Subcutaneous adipose tissue (tissue), 4 donors: ENCODE measurements around the gene ZMIZ1. TPM values are rescaled to one million over a fixed set of nuclear protein-coding genes. Genes with fewer than 3 reads are reported as not detected.

ENCODE experiments used
- total RNA-seq, 4 donors: library from RNA; depleted of rRNA; stranded (reverse); fragments of >200 nt; gene quantifications; one replicate each; pipeline ENCODE4 v1.1.0, GENCODE V29; 2016
- TF ChIP-seq, protein P1 (sequence below): fragments of 450-650 bp; IDR thresholded peaks from one replicate; pipeline ENCODE4 v1.5.1; 2016; ENCODE audit warnings: low read depth, mild to moderate bottlenecking, control low read depth, antibody characterized with exemption, moderate library complexity

ZMIZ1 gene
- total RNA-seq, 4 donors from 2014 or later: 38.1 to 70.6 (median 51.4) TPM

DNA sequence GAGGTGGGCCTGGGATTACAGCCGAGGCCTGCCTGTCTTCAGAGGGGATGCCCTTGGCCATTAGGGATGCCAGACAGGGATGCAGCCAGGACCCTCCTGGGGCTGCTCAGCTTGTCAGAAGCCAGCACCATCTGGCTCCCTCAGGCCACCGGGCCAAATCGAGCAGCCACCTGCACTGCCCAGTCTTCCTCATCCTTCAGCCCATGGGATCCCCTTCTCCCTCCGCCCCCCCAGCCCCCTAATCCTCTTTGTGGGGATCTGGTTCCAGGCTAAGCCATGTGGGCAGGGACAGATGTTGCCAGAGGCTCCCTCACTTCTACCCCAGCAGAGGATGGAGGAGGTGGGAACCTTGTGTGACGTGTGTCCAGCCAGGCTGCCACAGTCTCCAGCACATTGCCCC is 141.1 kb downstream of the ZMIZ1 start:
- TF ChIP-seq, protein P1, sequence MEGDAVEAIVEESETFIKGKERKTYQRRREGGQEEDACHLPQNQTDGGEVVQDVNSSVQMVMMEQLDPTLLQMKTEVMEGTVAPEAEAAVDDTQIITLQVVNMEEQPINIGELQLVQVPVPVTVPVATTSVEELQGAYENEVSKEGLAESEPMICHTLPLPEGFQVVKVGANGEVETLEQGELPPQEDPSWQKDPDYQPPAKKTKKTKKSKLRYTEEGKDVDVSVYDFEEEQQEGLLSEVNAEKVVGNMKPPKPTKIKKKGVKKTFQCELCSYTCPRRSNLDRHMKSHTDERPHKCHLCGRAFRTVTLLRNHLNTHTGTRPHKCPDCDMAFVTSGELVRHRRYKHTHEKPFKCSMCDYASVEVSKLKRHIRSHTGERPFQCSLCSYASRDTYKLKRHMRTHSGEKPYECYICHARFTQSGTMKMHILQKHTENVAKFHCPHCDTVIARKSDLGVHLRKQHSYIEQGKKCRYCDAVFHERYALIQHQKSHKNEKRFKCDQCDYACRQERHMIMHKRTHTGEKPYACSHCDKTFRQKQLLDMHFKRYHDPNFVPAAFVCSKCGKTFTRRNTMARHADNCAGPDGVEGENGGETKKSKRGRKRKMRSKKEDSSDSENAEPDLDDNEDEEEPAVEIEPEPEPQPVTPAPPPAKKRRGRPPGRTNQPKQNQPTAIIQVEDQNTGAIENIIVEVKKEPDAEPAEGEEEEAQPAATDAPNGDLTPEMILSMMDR: no peak

DNA sequence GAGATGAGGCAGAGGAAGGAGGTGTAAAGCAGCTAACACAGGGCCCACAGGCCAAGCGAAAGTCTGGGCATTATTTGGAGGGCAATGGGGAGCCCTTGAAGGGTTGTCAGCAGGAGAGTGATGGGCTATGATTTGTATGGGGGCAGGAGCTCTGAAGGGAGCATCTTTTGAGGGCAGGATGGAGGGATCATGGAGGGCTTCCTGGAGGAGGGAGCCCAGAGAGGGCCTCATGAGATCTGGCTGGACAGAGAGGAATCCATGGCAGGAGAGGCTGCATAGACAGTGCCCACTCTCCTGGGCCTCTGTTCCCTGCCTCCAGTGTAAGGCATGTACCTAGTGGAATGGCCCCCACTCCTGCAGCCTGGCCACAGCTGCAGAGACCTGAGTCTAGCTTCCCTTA is 141.9 kb downstream of the ZMIZ1 start:
- TF ChIP-seq, protein P1: no peak

GRCh38 chr10:79211616-79212015 is 142.8 kb downstream of the ZMIZ1 start:
- TF ChIP-seq, protein P1: no peak

DNA sequence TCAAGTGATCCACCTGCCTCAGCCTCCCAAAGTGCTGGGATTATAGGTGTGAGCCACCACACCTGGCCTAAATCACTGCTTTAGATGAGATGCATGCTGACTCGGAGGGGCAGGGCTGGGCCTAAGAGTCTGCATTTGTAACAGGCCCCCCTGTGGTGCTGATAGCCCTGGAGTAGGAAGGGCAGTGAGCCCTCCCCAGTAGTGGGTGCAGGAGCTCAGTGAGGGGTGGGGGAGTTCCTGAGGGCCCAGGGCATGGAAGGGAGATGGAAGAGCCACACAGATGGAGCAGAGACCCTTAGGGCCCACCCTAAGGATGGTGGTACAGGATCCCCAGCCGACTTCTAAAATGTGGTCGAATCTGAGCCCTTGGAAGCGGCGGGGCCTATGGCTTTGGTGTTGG is 146.8 kb downstream of the ZMIZ1 start:
- TF ChIP-seq, protein P1: no peak

- TF ChIP-seq, protein P1: no peak
Measured at GRCh38 chr10:79219322-79219957, 150.7 kb downstream of the ZMIZ1 start.

- TF ChIP-seq, protein P1: no peak
Measured at GRCh38 chr10:79220307-79220706, 151.5 kb downstream of the ZMIZ1 start.

DNA sequence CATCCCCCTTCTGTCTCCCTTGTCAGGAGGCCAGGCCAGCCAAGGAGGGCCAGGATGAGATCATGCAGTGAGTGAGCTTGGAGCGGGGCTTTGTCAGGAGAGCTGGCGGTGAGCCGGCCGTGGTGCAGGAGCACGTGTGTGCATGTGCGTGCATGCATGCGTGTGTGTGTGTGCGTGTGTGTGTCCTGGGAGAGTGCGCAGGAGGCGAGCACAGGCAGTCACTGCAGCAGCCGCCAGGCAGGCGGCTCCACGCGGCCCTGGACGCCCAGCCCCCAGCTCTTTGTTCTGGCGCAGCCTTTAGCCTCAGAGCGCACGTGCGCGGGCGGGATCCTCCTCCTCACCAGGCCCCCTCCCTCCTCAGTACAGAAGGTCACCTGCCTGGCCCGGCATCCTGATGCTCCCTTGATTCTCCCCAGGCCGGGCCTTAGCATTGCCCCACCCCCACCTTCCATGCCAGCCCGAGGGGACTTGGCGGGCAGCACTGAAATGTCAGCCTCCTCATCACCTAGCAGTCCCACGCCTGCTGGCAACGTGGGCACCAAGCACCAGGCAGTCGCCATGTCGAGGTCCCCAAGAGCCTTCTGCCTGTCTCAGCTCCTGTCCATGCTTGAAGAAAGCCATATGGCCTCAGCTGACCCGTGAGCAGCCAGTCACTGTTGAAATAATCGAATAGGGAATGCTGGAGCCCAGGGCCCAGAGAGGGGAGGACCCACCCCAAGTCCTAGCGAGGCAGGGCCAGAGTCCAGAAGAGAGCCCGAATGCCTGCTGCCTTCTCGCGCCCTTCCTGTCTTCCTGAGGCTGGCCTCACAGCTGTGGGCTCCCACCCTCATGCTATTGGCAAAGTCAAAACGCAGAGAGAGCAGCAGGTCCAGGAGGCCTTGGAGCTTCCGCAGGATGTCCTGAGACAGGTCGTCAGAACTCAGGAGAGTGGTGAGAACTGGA is 152.6 kb downstream of the ZMIZ1 start:
- TF ChIP-seq, protein P1: no peak
